Immature natural killer cell (primary cell): ENCODE measurements around the gene DOCK2. TPM values are rescaled to one million over a fixed set of nuclear protein-coding genes. Genes with fewer than 3 reads are reported as not detected.
"Not testable (repeated sequence)": the region's sequence is repeated elsewhere in the genome, so short reads cannot be mapped to it uniquely, and the experiment has no call there.

Experiments
- DNase-seq, 3 donors: peaks; one replicate each; pipeline ENCODE4 v3.0.0; 2022; ENCODE audit warnings: mixed read lengths in 1 of 3
- H3K27ac Mint-ChIP-seq, 6 donors: one replicate each; pipeline ENCODE4 v1.8.0; 2020; ENCODE audit warnings: mixed read lengths in 6 of 6, mild to moderate bottlenecking in 5 of 6, inconsistent platforms in 4 of 6, moderate library complexity in 3 of 6
- H3K27me3 Mint-ChIP-seq, 3 donors: one replicate each; pipeline ENCODE4 v1.8.0; 2020 to 2021; ENCODE audit warnings: low read depth in 3 of 3, mild to moderate bottlenecking in 3 of 3, mixed read lengths in 3 of 3, moderate library complexity in 3 of 3, inconsistent platforms in 1 of 3
- H3K36me3 Mint-ChIP-seq, 3 donors: one replicate each; pipeline ENCODE4 v1.8.0; 2020; ENCODE audit warnings: mixed read lengths in 3 of 3, inconsistent platforms in 2 of 3, mild to moderate bottlenecking in 2 of 3
- H3K4me1 Mint-ChIP-seq, 2 donors: one replicate each; pipeline ENCODE4 v1.8.0; 2020; ENCODE audit warnings: inconsistent platforms in 2 of 2, mild to moderate bottlenecking in 2 of 2, mixed read lengths in 2 of 2, moderate library complexity in 1 of 2
- H3K4me3 Mint-ChIP-seq, 5 donors: one replicate each; pipeline ENCODE4 v1.8.0; 2020; ENCODE audit warnings: mild to moderate bottlenecking in 5 of 5, mixed read lengths in 5 of 5, inconsistent platforms in 3 of 5, moderate library complexity in 3 of 5
- H3K9me3 Mint-ChIP-seq, 6 donors: one replicate each; pipeline ENCODE4 v1.8.0; 2020; ENCODE audit warnings: mild to moderate bottlenecking in 6 of 6, mixed read lengths in 6 of 6, inconsistent platforms in 4 of 6, moderate library complexity in 3 of 6
- polyA plus RNA-seq, 3 donors: library from polyadenylated mRNA; unstranded; fragments of 300-500 nt; fragmentation: Illumina TruSeq; gene quantifications; one replicate each; pipeline ENCODE4 v1.2.3, GENCODE V29; 2021

DOCK2 gene
- polyA plus RNA-seq, 3 donors from 2014 or later = 42.4 to 121 (median 48.9) TPM

DNA sequence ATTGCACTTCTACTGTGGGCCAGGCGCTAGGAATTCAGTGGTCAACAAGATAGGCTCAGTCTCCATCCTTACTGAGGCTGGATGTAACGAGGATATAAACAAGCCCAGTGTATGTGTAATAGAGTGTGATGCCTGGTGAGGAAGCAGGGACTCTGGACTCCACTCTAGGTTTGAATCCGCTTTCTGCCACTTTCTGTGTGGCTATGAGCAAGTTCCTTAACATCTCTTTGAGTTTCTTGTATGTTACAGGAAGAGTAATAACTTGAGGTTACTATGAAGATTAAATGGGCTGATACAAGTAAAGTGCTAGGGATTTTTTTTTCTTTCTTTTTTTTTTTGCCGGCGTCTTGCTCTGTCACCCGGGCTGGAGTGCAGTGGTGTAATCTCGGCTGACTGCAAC lies 12.4 kb downstream of the DOCK2 start:
- Mint-ChIP-seq H3K9me3 (no peaks in the 10 kb centered on the region), H3K27me3 (no peaks in the 10 kb centered on the region), H3K36me3 (no peaks in the 10 kb centered on the region), H3K27ac (peak overlapping the region; percentile 67 to 94 (median 89)), H3K4me1 (peaks cover 97 to 100% of the 10 kb centered on the region in 2 donors), H3K4me3 (peak overlapping the region; percentile 9 to 81 (median 75))
- DNase-seq = peak in 2 of 3 donors; percentile 28 to 32

DNA sequence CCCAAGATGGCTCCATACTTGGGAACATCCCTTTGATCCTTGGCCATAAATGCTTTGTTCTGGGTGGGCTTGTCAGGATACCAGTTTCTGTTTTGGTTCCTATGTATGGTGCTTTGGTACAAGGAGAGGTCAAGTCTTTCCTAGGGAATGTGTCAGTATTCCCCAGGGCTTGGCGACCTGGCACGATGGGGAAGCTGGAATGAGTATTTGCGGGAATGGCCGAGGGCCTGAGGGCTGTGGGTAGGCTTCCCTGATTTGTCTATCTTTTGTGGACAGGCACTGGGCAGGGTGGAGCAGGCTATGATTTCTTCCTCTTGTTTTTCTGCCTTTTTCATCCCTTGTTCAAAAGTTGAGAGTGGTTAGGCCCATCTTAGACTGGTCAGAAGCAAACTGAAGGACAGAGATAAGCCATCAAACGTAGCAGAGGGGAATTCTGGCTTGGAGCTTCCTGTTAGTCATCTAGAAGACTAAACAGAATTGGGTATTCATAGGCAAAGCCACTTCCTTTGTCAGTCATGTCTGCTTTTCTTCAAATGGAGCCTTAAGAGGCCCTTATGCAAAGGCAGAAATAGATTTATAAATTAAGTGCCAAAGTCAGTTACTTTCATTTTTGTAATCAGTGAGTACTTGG lies 13.7 kb downstream of the DOCK2 start:
- Mint-ChIP-seq H3K36me3 (peaks cover 0 to 7% (median 0%) of the 10 kb centered on the region in 3 donors), H3K9me3 (no peaks in the 10 kb centered on the region), H3K27ac (peak overlapping the region; percentile 84 to 94 (median 89)), H3K4me3 (peak overlapping the region; percentile 50 to 81 (median 64)), H3K4me1 (peaks cover 100% of the 10 kb centered on the region in 2 donors), H3K27me3 (no peaks in the 10 kb centered on the region)
- DNase-seq = no peak

DNA sequence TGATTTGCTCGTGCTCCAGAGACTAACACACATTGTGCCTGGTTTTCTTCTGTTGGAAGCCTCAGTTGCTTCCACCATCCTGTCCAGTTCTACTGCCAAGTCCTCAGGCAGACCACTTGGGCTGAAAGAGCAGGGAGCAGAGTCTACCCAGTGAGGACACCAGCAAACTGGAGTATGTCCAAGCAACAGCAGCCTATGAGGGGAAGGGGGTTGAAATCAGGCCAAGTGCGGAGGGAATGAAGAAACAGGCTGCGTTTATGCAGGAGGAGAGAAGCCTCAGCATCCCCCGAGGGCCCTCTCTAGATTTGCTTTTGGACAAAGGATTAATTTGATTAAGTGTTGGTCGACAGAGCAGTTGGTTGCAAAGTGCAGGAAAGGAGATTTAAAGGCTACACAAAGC lies 14.5 kb downstream of the DOCK2 start:
- Mint-ChIP-seq H3K27ac (peak overlapping the region; percentile 84 to 94 (median 89)), H3K4me3 (peak overlapping the region; percentile 50 to 81 (median 64)), H3K4me1 (peaks cover 100% of the 10 kb centered on the region in 2 donors), H3K27me3 (no peaks in the 10 kb centered on the region), H3K36me3 (peaks cover 0 to 8% (median 0%) of the 10 kb centered on the region in 3 donors), H3K9me3 (no peaks in the 10 kb centered on the region)
- DNase-seq = no peak

DNA sequence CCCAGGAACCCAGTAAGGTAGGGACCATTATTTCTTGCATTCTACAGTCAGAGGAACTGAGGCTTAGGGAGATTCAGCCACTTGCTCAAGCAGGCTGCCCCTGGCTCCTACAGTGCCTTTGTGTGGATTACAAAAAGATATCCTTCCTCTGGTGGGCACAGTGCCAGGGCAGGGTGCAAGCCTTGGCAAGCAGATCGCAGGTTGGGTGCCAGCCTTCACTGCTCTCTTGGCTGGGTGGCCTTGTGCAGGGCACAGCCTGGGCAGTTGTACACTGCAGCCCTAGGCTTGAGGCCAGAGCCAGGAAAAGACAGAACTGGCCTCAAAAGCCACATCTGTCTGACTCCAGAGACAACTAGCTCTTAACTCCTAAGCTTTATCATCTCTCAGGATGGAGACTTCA lies 15.0 kb downstream of the DOCK2 start:
- Mint-ChIP-seq H3K27me3 (no peaks in the 10 kb centered on the region), H3K4me1 (peaks cover 100% of the 10 kb centered on the region in 2 donors), H3K4me3 (no peak overlapping the region), H3K27ac (peak overlapping the region; percentile 31 to 92 (median 87)), H3K36me3 (peaks cover 0 to 13% (median 0%) of the 10 kb centered on the region in 3 donors), H3K9me3 (no peaks in the 10 kb centered on the region)
- DNase-seq = no peak

DNA sequence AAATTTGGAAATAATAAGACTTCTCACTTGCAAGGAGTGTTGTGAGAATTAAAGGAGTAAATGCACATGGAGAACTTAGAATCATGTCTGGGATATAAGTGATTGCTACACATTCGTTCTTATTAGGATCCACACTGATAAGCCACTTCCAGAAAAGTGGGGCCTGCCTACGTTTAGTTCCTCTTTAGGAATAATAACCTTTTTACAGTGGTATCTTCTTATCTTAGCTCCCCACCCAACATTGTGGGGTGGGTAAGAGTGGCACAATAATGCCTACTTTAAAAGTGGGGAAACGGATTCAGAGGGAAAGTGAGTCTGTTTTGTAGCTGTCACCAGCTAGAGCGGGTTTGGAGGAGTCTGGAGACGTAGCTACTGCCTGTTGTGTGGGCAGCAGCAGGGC lies 16.0 kb downstream of the DOCK2 start:
- no peaks in the 10 kb centered on the region for H3K9me3 Mint-ChIP-seq
- H3K27ac Mint-ChIP-seq = peak overlapping the region; percentile 33 to 92 (median 74)
- DNase-seq = no peak
- H3K4me1 Mint-ChIP-seq = peaks cover 99% of the 10 kb centered on the region in 2 donors
- H3K27me3 Mint-ChIP-seq = no peaks in the 10 kb centered on the region
- peaks cover 0 to 15% (median 0%) of the 10 kb centered on the region in 3 donors for H3K36me3 Mint-ChIP-seq
- H3K4me3 Mint-ChIP-seq = no peak overlapping the region

DNA sequence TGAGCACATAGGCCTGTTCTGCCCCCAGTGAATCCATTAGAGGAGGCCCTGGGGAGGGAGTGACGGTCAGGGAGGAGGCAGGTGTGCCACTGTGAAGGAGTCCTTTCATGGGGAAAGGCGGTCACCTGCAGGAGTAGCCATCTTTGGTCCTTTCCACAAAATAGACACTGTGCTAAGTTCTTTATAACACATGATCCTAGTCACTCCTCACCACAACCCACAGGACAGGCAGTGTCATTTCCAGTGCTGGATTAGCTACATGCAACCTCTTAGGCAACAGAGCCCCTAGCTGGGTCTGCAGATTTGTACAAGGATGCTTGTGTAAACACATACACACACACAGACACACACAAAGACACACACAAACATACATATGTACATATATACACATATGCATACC lies 18.3 kb downstream of the DOCK2 start:
- peaks cover 0 to 18% (median 0%) of the 10 kb centered on the region in 3 donors for H3K36me3 Mint-ChIP-seq
- H3K9me3 Mint-ChIP-seq = no peaks in the 10 kb centered on the region
- no peak for DNase-seq
- peak overlapping the region in 4 of 5 donors; percentile 5 to 57 (median 35) for H3K4me3 Mint-ChIP-seq
- peaks cover 86 to 93% of the 10 kb centered on the region in 2 donors for H3K4me1 Mint-ChIP-seq
- H3K27me3 Mint-ChIP-seq = no peaks in the 10 kb centered on the region
- H3K27ac Mint-ChIP-seq = peak overlapping the region; percentile 7 to 87 (median 56)

DNA sequence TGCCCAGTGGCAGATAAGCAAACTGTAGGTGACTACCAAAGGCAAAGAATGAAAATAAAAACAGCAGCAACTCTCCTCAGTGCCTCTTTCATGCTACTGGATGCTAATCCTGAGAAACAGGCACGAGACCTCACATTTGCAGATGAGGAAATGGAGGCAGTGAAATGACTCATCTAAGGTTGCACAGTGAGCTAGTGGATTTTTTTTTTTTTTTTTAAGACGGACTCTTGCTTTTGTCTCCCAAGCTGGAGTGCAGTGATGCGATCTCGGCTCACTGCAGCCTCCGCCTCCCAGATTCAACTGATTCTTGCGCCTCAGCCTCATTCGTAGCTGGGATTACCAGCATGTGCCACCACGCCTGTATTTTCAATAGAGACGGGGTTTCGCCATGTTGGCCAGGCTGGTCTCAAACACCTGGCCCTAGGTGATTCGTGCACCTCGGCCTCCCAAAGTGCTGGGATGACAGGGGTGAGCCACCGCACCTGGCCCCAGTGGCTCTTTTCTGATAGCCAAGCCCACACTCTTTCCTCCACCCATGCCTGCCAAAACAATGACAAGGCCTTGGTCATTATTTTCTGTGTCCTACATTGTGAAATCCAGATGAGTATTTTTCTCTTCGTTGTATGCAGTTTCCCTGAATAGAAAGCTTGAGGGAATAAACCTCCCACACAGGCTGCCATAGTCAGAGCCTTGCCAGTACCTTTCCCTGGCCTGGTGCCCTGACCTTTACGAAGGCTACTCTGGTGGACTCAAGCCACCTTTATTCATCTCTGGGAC lies 19.2 kb downstream of the DOCK2 start:
- Mint-ChIP-seq H3K27ac (peak overlapping the region; percentile 38 to 87 (median 62)), H3K9me3 (no peaks in the 10 kb centered on the region), H3K4me1 (peaks cover 77 to 90% of the 10 kb centered on the region in 2 donors), H3K4me3 (peak overlapping the region in 4 of 5 donors; percentile 57 to 73 (median 67)), H3K27me3 (no peaks in the 10 kb centered on the region), H3K36me3 (peaks cover 0 to 18% (median 0%) of the 10 kb centered on the region in 3 donors)
- peak in 1 of 3 donors; percentile 23 for DNase-seq

DNA sequence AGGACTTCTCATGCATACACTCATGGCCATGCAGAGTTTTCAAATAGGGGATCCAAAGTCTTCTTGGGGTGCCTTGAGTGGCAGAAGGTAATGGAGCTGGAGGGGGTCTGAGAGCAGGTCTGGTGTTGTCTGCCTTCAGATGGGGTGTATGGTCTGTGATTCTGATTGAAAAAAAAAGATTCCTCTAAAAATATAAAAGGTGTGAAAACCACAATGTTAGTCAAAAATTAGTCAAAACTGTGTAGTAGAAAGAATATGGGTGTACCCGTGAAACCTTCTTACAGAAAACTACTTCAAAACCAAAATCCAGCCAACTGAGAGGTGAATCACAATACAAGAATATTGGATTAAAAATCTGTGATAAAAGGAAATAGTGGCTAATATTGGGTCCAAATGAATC lies 20.1 kb downstream of the DOCK2 start:
- DNase-seq = peak in 1 of 3 donors; percentile 22
- Mint-ChIP-seq H3K36me3 (peaks cover 3 to 24% (median 5%) of the 10 kb centered on the region in 3 donors), H3K9me3 (no peaks in the 10 kb centered on the region)

DNA sequence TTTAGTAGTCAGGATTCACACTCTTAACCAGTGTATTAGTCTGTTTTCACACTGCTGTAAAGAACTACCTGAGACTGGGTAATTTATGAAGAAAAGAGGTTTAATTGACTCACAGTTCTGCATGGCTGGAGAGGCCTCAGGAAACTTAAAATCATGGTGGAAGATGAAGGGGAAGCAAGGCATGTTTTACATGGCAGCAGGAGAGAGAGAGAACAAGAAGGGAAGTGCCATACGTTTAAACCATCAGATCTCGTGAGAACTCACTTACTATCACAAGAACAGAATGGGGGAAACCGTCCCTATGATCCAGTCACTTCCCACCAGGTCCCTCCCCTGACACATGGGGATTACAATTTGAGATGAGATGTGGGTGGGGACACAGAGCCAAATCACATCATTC lies 25.4 kb downstream of the DOCK2 start:
- peaks cover 63 to 87% of the 10 kb centered on the region in 2 donors for H3K4me1 Mint-ChIP-seq
- H3K9me3 Mint-ChIP-seq, DNase-seq, H3K27me3 Mint-ChIP-seq: not testable (repeated sequence)
- peak overlapping the region in 4 of 6 donors; percentile 33 to 74 (median 56) for H3K27ac Mint-ChIP-seq
- H3K36me3 Mint-ChIP-seq = peaks cover 18 to 21% (median 19%) of the 10 kb centered on the region in 3 donors
- H3K4me3 Mint-ChIP-seq = peak overlapping the region in 2 of 5 donors; percentile 40 to 48

More for the DNA sequence above, 20.1 kb downstream of the DOCK2 start:
- H3K4me1 Mint-ChIP-seq = peaks cover 75 to 90% of the 10 kb centered on the region in 2 donors
- H3K27me3 Mint-ChIP-seq = no peaks in the 10 kb centered on the region
- H3K4me3 Mint-ChIP-seq = peak overlapping the region; percentile 57 to 73 (median 67)
- H3K27ac Mint-ChIP-seq = peak overlapping the region; percentile 24 to 87 (median 82)

DNA sequence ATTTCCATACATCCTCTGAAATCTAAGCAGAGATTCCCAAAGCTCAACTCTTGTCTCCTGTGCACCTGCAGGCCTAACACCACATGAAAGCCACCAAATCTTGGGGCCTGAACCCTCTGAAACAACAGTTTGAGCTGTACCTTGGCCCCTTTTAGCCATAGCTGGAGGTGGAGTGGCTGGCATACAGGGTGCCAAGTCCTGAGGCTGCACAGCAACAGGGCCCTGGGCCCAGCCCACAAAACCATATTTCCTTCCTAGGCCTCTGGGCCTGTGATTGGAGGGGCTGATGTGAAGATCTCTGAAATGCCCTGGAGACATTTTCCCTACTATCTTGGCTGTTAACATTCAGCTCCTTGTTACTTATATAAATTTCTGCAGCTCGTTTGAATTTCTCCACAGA lies 26.5 kb downstream of the DOCK2 start:
- H3K27ac Mint-ChIP-seq = peak overlapping the region in 4 of 6 donors; percentile 13 to 80 (median 41)
- peaks cover 0 to 2% (median 2%) of the 10 kb centered on the region in 3 donors for H3K27me3 Mint-ChIP-seq
- no peaks in the 10 kb centered on the region for H3K9me3 Mint-ChIP-seq
- peaks cover 64 to 90% of the 10 kb centered on the region in 2 donors for H3K4me1 Mint-ChIP-seq
- no peak for DNase-seq
- peaks cover 18 to 21% (median 19%) of the 10 kb centered on the region in 3 donors for H3K36me3 Mint-ChIP-seq
- H3K4me3 Mint-ChIP-seq = peak overlapping the region in 3 of 5 donors; percentile 47 to 60 (median 50)

DNA sequence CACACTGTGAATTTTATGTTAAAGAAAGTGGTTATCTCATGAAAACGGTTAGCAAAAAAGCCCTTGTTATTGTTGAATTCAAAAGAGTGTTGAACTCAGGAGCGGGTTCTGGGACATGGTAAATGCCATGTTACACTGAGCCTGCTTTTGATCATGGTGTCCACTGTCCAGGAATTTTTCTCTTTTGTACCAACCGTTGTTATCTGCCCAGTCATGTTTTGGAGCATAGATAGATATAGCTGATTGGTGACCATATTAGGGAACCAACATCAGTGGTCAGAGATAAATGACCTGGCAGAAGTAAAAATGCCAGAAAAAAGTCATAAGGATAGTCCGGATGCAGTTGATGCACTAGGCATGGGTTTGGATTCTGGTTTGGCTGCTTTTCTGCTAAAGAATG lies 29.3 kb downstream of the DOCK2 start:
- H3K4me3 Mint-ChIP-seq = no peak overlapping the region
- H3K27ac Mint-ChIP-seq = peak overlapping the region in 2 of 6 donors; percentile 10 to 22
- H3K27me3 Mint-ChIP-seq = peaks cover 0 to 4% (median 2%) of the 10 kb centered on the region in 3 donors
- peaks cover 65 to 90% of the 10 kb centered on the region in 2 donors for H3K4me1 Mint-ChIP-seq
- H3K9me3 Mint-ChIP-seq = no peaks in the 10 kb centered on the region
- H3K36me3 Mint-ChIP-seq = peaks cover 18 to 22% (median 19%) of the 10 kb centered on the region in 3 donors
- no peak for DNase-seq

DNA sequence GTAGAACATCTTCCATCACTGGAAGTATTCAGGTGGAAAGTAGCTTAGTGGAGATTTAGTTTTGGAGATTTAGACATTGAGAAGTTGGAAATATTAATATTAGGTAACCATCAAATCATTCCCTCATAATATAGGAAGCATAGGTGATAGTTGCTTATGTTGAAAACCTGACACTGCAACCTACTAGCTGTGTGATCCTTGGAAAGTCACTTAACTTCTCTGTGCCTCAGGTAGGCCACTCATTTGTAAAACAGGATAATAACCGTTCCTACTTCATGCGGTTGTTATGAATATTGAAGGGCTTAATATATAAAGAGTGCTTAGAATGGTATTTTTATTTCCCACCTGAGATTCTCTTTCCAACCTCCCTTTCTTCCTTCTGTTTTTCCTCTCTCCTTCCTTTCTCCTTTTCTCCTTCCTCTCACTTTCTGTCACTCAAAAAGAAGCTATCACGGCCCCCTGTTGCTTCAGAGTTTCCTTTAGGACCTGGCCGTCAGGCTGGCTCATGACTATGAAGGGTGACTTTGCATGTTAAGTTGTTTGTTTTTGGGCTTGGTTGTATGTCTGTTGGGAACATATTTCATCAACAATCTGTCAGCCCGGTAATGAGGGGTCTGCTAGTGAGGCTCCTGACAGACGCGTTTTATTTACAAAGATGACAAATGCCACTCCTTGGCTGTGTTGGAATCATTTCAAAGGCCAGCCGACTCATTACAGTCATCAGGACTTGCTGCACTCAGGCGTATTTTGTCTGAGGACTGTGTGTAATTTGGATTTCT lies 31.0 kb downstream of the DOCK2 start:
- peaks cover 6 to 17% (median 8%) of the 10 kb centered on the region in 3 donors for H3K36me3 Mint-ChIP-seq
- no peak for DNase-seq
- no peak overlapping the region for H3K4me3 Mint-ChIP-seq
- H3K9me3 Mint-ChIP-seq = no peaks in the 10 kb centered on the region
- H3K27ac Mint-ChIP-seq = peak overlapping the region in 1 of 6 donors; percentile 83
- H3K4me1 Mint-ChIP-seq = peaks cover 50 to 79% of the 10 kb centered on the region in 2 donors
- peaks cover 0 to 4% (median 2%) of the 10 kb centered on the region in 3 donors for H3K27me3 Mint-ChIP-seq

DNA sequence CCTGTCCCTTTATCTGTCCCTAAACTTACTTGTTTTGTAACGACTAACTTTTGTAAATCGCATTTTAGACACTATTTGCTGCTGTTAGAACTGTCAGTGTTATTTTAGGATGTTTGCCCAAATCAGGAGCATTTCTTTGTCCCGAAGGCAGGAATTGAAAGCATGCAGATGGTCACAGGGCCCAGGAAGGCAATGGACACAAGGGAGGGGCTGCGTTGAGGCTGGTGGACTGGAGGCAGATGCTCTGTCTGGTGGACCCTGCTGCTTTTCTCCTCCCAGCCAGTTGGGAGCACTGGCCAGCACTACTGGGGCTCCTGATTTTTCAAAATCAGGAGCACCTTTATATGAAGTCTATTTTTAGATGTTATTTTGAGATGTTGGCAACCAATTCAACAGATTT lies 31.7 kb downstream of the DOCK2 start:
- Mint-ChIP-seq H3K4me3 (no peak overlapping the region), H3K27me3 (peaks cover 0 to 5% (median 2%) of the 10 kb centered on the region in 3 donors), H3K36me3 (peaks cover 6 to 16% (median 7%) of the 10 kb centered on the region in 3 donors), H3K4me1 (peaks cover 43 to 73% of the 10 kb centered on the region in 2 donors), H3K27ac (peak overlapping the region in 1 of 6 donors; percentile 63), H3K9me3 (no peaks in the 10 kb centered on the region)
- no peak for DNase-seq
